Ectodermal cell (in vitro differentiated cells): ENCODE data around the gene NPB.

Source experiments
- H3K27ac ChIP-seq: 2 replicates; pipeline ENCODE4 v1.7.0; 2013; ENCODE audit warnings: mild to moderate bottlenecking, low read depth, low read length; ENCODE audit not compliant: insufficient read depth, poor library complexity, severe bottlenecking
- H3K27me3 ChIP-seq: 2 replicates; pipeline ENCODE4 v1.7.0; 2013; ENCODE audit warnings: mild to moderate bottlenecking, low read length; ENCODE audit not compliant: insufficient read depth, control insufficient read depth, poor library complexity, severe bottlenecking
- H3K36me3 ChIP-seq: one replicate; pipeline ENCODE4 v1.7.0; 2013; ENCODE audit warnings: low read length; ENCODE audit not compliant: control insufficient read depth, insufficient read depth
- H3K4me1 ChIP-seq: one replicate; pipeline ENCODE4 v1.7.0; 2013; ENCODE audit warnings: low read length; ENCODE audit not compliant: control insufficient read depth, insufficient read depth
- H3K4me3 ChIP-seq: 2 replicates; pipeline ENCODE4 v1.7.0; 2013; ENCODE audit warnings: low read depth, low read length, control low read depth; ENCODE audit not compliant: insufficient read depth
- H3K9me3 ChIP-seq: 2 replicates; pipeline ENCODE4 v1.7.0; 2013; ENCODE audit warnings: mild to moderate bottlenecking, low read length, moderate library complexity; ENCODE audit not compliant: control insufficient read depth
- WGBS, 2 experiments: methylation state at CpG; one replicate each; pipeline ENCODE4 v1.1.7; 2013; ENCODE audit warnings: missing lambda C conversion rate in 2 of 2; 5-methylcytosine and 5-hydroxymethylcytosine counted together

NPB gene

GRCh38 chr17:81928544-81929252 lies 26.7 kb downstream of the NPB start:
- Histone ChIP-seq H3K27ac (no peak overlapping the region), H3K4me3 (peak overlapping the region; percentile 67)
- WGBS, 2 experiments, result 32% methylated on average over 44 of the region's 44 CpGs

GRCh38 chr17:81929253-81930141 lies 27.5 kb downstream of the NPB start:
- Histone ChIP-seq H3K27ac (no peak overlapping the region), H3K27me3 (peaks cover 17% of the 10 kb centered on the region), H3K4me1 (peaks cover 19% of the 10 kb centered on the region), H3K4me3 (no peak overlapping the region), H3K9me3 (no peaks in the 10 kb centered on the region), H3K36me3 (peaks cover 2% of the 10 kb centered on the region)
- WGBS, 2 experiments, result 87 to 90% methylated on average over 31 of the region's 31 CpGs

More at GRCh38 chr17:81928544-81929252, 26.7 kb downstream of the NPB start:
- Histone ChIP-seq H3K36me3 (no peaks in the 10 kb centered on the region), H3K9me3 (no peaks in the 10 kb centered on the region), H3K4me1 (peaks cover 27% of the 10 kb centered on the region), H3K27me3 (peaks cover 17% of the 10 kb centered on the region)

DNA sequence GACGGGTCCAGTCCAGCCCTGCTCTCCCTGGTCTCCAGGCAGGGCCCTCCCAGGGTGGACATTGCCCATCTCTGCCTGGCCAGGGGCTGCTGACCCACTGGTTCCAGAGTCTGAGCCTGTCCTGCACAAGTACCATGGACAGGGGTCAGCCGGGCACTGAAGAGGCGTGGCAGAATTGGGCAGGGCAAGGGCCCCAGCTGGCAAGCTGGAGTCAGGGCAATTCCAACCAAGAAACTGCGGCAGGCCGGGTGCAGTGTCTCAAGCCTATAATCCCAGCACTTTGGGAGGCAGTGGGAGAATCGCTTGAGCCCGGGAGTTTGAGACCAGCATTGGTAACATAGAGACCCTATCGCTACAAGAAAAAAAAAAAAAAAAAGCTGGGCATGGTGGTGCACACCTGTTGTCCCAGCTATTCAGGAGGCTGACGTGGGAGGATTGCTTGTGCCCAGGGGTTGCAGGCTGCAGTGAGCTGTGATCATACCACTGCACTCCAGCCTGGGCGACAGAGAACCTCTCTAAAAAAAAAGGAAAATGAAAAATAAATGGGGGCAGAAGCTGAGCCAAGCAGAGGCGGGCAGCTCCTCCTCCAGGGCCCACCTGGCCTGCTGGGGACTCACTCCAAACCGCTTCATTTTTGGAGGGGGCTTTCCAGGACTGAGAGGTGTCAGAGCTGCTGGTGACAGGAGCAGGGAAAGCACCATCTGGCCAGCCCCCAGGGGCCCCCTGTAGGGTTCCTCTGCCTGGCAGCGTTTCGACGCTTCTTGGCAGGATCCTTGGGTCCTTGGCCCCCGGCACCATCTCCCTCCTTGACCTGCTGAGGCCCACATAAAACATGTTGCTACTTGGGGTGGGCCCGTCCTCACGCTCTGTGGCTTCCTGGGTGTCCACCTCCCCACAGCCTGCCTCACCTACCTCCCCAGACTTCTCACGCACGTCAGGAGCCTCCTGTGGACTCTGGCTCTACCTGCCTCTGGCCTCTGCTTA lies 28.4 kb downstream of the NPB start:
- Histone ChIP-seq H3K27me3 (peaks cover 17% of the 10 kb centered on the region), H3K36me3 (peaks cover 4% of the 10 kb centered on the region), H3K9me3 (no peaks in the 10 kb centered on the region), H3K27ac (no peak overlapping the region), H3K4me1 (peaks cover 13% of the 10 kb centered on the region), H3K4me3 (no peak overlapping the region)
- 82 to 83% methylated on average over 20 of the region's 20 CpGs for WGBS, 2 experiments

GRCh38 chr17:81931189-81931556 lies 29.1 kb downstream of the NPB start:
- H3K27ac ChIP-seq, result no peak overlapping the region
- H3K4me1 ChIP-seq, result peaks cover 12% of the 10 kb centered on the region
- no peak overlapping the region for H3K4me3 ChIP-seq
- peaks cover 4% of the 10 kb centered on the region for H3K36me3 ChIP-seq
- 80 to 82% methylated on average over 13 of the region's 13 CpGs for WGBS, 2 experiments
- peaks cover 17% of the 10 kb centered on the region for H3K27me3 ChIP-seq
- no peaks in the 10 kb centered on the region for H3K9me3 ChIP-seq

DNA sequence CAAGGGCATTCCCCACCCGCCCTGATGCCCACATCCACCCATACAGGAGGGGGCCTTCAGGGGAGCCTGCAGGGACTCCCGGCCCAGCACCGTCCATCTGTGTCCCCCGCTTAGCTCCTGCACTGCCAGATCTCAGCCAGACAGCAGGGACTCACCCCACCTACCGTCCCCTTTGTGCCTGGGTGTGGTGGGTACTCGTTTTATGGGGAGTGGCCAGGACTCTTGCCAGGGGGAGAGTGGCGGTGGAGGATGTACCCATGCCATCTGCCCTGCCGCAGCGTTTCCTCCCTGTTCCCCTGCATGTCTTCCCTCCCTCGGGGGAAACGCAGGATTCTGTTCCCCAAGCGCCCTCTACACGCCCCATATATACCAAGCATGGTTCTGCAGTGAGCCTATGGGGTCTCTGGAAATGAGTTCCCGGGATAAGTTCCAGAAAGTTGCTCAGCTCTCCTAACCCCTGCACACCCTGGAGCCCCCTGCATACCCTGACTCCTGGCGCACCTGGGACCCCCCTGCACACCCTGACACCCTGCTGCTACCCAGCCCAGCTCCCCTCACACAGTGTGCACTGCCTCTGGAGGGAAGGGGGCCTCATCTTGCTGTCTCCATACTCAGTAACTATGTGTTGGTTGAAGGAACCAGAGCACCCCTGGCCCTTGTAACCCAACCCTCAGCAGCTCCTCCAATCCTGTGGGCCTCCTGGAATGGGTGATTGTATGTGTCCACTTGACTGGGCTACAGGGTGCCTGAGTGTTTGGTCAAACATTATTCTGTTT lies 29.7 kb downstream of the NPB start:
- H3K4me3 ChIP-seq, result no peak overlapping the region
- H3K36me3 ChIP-seq, result peaks cover 4% of the 10 kb centered on the region
- H3K4me1 ChIP-seq, result peaks cover 6% of the 10 kb centered on the region
- H3K27me3 ChIP-seq, result peaks cover 17% of the 10 kb centered on the region
- no peak overlapping the region for H3K27ac ChIP-seq
- WGBS, 2 experiments, result 69 to 76% methylated on average over 15 of the region's 15 CpGs
- H3K9me3 ChIP-seq, result no peaks in the 10 kb centered on the region

DNA sequence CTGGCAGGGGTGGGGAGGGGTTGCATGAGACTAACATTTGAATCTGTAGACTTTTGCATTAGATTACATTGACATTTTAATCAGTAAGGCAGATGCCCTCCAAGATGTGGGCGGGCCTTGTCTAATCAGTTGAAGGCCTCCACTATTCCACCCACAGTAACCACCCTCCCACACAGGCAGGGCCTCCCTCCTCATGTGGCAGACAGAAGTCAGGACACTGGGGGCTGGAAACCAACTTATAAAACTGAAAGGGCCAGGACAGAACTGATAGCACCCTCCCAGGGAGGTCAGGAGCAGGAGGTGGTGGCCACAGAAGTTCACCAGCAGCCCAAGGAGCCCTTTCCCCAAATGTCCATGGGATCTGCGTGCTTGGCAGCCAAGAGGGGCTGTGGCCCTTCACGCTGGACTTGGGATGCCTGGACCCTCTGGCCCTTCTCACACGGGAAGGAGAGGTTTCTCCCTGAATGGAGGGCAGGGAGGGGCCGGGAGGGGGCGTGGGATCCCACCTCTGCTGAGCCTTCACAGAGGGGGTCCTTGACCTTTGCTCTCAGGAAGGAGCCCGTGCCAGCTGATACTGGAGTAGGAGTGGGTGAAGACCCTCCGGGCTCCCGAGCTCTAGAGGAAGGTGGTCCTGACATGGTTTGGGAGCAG lies 30.4 kb downstream of the NPB start:
- WGBS, 2 experiments, result 93 to 94% methylated on average over 9 of the region's 9 CpGs
- peaks cover 6% of the 10 kb centered on the region for H3K4me1 ChIP-seq

DNA sequence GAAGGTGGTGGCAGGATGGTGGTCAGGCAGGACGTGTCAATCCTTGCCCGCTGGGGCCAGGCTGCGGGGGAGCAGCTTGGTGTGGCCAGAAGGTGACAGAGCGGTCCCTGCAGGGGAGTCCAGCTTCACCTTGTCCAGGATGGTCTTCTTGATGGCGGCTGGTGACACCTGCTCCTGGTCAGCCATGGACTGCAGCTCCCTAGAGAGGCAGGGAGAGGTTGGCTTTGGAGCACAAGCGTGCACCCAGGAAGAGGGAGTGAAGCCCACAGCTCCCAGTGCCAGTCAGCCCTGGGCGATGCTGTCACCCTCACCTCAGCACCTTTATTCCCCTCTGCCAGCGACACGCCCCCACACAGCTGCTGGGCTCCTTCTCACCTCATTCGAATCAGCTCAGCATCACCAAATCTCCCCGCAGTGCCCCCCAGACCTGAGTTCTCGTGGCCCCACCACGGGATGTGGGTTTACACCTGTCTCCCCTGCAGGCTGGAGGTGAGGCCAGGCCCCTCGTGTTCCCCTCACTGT lies 31.2 kb downstream of the NPB start:
- WGBS, 2 experiments, result 93 to 95% methylated on average over 14 of the region's 14 CpGs
- Histone ChIP-seq H3K27me3 (peaks cover 18% of the 10 kb centered on the region), H3K4me3 (no peak overlapping the region), H3K4me1 (peaks cover 6% of the 10 kb centered on the region), H3K9me3 (no peaks in the 10 kb centered on the region), H3K27ac (no peak overlapping the region), H3K36me3 (peaks cover 4% of the 10 kb centered on the region)

More for the DNA sequence above, 30.4 kb downstream of the NPB start:
- no peaks in the 10 kb centered on the region for H3K9me3 ChIP-seq
- no peak overlapping the region for H3K4me3 ChIP-seq
- H3K27me3 ChIP-seq, result peaks cover 17% of the 10 kb centered on the region
- H3K27ac ChIP-seq, result no peak overlapping the region
- peaks cover 4% of the 10 kb centered on the region for H3K36me3 ChIP-seq

DNA sequence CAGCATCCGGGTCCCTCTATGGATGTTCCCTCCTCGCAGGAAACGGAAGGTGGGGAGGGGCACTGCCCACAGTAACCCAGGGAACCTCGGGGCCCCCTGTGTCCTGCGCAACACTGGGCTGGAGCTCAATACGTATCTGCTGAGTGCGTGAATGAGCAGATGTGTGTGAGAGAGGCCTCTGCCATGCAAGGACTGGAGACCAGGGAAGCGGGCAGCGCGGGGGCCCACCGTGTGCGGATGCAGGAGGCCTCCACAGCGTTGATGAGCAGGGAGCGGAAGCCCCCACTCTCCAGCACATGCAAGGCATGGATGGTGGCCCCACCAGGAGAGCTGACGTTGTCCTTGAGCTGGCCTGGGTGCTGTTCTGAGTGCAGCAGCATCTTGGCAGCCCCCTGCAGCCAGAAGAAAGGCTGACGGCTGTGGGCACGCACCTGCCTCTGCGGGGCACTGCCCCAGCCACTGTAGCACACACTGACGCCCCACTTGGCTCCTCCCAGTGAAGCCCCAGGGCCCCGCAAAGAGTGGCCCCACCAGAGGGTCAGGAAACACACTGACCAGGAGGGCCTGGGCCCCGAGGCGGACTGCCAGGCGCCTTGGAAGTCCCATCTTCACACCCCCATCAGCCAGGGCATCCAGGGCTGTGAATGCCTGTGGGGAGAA lies 32.2 kb downstream of the NPB start:
- H3K4me3 ChIP-seq, result no peak overlapping the region
- H3K36me3 ChIP-seq, result peaks cover 4% of the 10 kb centered on the region
- H3K27ac ChIP-seq, result no peak overlapping the region
- WGBS, 2 experiments, result 95% methylated on average over 23 of the region's 23 CpGs
- no peaks in the 10 kb centered on the region for H3K9me3 ChIP-seq
- no peaks in the 10 kb centered on the region for H3K4me1 ChIP-seq
- peaks cover 9% of the 10 kb centered on the region for H3K27me3 ChIP-seq
